ENCODE results near the gene STT3A.

Gene STT3A

DNA sequence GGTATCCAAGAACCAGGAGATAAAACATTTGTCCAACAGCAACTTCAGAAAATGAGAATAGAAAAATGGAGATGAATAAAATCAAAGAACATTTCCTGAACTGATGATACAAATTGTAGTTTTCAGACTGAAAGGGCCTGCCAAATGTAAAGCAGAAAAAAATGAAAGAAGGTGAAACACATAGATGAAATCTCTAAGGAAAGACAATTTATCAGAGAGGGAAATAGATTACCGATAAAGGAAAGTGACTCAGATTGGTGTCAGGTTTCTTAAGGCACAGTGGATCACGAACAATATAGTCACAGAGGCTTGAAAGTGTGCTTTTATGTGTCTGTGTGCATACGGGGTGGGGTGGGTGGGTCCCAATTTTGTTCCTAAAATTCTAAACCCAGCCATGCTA, 4.1 kb upstream of the STT3A start:
- no peak for DNase-seq (ENCODE audit: low read depth in 2 of 2)

DNA sequence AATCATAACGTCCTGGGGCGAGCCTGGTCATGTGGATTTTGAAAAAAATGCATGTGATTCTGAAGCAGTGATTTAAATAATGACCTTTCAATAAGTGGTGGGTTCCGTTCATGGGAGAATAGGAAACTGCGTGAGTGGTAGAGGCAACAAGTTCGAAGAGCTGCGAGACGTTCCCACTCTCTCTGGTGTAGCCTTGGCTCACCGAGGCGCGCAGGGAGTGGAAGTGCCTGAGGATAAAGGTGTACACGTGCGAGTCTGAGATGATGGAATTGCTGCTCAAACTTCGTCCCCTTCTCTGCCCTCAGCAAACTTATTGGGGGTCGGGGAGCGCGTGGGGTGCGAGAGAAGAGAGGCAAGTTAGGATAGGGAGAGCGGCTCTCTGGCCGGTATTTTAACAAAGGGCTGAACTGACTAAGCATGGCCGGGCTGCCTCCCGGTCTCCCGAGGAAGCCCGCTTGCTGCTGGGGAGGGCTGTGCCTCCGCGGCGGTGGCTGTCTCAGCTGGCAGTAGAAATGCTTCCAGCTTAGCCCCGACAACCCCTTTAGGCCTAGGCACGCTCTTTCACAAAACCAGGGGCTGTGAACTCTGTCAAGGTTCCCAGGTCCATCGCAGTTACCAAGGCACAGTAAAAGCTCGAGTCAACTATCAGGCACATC, 875 bp upstream of the STT3A start:
- peak; percentile 10 to 16 for DNase-seq (ENCODE audit: low read depth in 2 of 2)

DNA sequence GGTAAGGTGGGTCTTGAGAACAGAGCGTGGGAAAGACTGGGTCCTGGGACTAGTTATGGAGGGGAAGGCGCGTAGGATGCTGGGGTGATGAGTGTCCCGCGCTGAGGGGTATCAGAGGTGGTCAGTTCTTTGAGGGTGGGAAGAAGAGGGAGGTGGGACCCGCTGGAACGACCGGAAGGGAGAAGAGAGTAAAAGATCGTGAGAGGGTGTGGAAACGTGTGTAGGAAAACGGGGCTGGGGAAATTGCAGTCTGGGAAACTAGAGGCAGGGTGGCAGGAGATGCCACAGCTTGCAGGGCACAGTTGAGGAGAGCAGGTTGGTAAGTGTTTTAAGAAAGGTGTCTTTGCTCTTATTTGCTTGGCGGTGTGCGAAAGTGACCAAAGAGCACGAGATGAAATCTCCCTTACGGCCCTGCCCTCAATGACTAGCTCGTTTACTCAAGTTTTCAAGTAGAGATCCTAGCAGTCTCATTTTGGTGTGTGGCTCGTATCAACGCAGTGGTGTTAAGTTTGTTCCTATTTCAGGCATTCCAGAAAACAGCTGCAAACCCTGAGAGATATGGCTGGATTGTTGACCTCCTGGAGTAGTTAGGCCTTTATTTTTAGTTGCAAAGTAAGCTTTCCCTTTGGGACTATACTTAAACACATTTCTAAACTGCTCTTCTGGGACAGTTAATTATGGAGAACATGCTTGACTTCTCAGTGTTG, 615 bp downstream of the STT3A start:
- peak in 1 of 2 donors; percentile 6 for DNase-seq (ENCODE audit: low read depth in 2 of 2)

GRCh38 chr11:125594958-125595357, 2.3 kb downstream of the STT3A start:
- no peak for DNase-seq (ENCODE audit: low read depth in 2 of 2)

- no peak for DNase-seq (ENCODE audit: low read depth in 2 of 2)
These were observed 8.0 kb downstream of the STT3A start for GRCh38 chr11:125600663-125601062.

DNA sequence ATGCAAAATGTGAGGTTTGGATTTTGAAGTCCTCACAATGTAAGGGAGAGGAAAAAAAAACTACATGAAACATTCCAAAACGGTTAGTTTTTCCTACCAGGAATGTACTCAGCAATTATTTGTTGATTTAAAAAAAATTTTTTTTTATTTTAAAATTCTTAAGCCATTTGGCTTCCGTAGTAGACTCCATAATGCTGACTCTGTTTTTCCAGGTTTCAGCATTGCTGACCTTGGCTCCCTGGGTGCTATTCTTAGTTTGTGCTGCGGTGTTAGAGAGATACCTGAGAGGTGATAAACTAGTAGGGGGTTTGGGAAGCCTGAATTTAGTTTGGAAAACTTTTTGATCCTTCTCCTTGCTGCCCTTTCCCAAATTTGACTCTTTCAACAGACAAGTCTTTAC, 10.6 kb downstream of the STT3A start:
- no peak for DNase-seq (ENCODE audit: low read depth in 2 of 2)

- DNase-seq (ENCODE audit: low read depth in 2 of 2): no peak
These were observed 12.8 kb downstream of the STT3A start for GRCh38 chr11:125605417-125605816.

GRCh38 chr11:125609545-125609944, 16.9 kb downstream of the STT3A start:
- no peak for DNase-seq (ENCODE audit: low read depth in 2 of 2)

DNA sequence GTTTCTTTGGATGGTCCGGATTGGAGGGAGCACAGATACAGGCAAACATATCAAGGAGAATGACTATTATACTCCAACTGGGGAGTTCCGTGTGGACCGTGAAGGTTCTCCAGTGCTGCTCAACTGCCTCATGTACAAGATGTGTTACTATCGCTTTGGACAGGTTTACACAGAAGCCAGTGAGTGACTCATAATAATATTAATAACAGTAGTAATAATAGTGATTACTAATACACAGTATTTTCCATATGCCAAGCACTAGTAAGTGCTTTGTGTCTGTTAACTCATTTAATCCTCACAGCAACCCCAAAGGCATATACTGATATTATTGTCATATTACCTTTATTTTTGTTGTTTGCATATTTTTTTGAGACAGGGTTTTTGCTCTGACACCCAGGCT, 25.7 kb downstream of the STT3A start:
- no peak for DNase-seq (ENCODE audit: low read depth in 2 of 2)

GRCh38 chr11:125621995-125622394, 29.3 kb downstream of the STT3A start:
- DNase-seq (ENCODE audit: low read depth in 2 of 2): no peak

DNA sequence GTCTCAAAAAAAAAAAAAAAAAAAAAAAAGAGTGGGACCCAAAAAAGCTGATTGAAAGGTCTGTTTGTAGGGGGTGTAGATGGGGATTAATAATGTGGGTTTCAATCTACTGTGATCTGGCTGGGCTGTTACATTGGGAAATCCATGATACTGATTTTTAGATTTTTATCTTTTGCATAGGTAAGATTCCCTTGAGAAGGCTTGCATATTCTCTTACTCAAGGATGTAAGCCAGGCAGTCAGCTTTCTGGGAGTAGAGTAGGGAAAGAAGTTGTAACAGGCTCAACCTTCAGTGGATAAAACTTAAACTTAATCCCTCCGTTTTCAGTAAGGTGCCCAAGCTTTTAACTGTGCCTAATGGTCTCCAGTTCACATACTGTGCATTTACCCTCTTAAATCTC, 30.4 kb downstream of the STT3A start:
- DNase-seq (ENCODE audit: low read depth in 2 of 2): no peak

- no peak for DNase-seq (ENCODE audit: low read depth in 2 of 2)
These were observed 32.1 kb downstream of the STT3A start, which contains the start of gene CHEK1 for GRCh38 chr11:125624756-125625213. CHEK1 (plus strand) TSS chr11:125625163; CDS start chr11:125626769, 1,606 bp downstream.

DNA sequence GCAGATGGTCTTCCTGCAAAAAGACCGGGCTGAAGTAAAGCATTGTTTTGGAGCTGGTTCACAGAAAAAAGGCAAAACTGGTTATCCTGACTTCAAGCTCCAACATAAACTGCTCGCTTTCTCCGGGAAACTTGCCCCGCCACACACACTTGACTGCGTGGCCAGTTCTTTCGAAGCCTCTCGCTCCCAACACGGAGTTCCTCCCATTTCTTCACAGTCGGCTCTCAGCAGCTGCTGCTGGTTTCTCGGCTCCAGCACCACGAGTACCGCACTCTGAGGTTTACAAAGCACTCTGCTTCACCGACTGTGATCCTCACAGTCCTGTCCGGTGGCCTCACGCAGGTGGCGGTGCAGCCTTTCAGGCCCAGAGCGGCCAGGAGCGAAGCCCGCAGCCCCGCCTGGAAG, 32.6 kb downstream of the STT3A start:
- no peak for DNase-seq (ENCODE audit: low read depth in 2 of 2)

GRCh38 chr11:125625630-125626287, 33.1 kb downstream of the STT3A start:
- peak; percentile 79 to 81 for DNase-seq (ENCODE audit: low read depth in 2 of 2)

- peak in 1 of 2 donors; percentile 25 for DNase-seq (ENCODE audit: low read depth in 2 of 2)
These were observed 33.8 kb downstream of the STT3A start for GRCh38 chr11:125626288-125626950.

DNA sequence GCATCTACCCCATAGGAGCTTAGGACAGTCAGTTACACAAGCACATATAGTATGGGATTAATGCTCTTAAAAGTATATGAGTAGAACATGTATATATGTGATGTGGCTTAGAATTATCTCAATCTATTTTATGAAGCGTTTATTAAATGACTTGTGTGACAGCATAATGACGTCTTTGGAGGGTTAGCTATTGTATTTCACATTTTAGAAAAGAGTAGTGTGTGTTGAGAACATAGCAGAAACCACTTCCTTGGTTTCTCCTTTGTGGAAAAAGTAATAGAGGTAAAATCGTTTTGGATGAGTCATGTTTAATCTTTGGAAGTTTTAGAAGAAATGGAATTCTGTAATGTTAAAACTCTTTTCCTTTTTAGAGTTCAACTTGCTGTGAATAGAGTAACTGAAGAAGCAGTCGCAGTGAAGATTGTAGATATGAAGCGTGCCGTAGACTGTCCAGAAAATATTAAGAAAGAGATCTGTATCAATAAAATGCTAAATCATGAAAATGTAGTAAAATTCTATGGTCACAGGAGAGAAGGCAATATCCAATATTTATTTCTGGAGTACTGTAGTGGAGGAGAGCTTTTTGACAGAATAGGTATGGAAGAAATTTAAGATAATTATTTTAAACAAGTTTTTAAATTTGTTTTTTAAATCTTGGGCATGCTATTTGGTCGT, 34.7 kb downstream of the STT3A start:
- no peak for DNase-seq (ENCODE audit: low read depth in 2 of 2)

DNA sequence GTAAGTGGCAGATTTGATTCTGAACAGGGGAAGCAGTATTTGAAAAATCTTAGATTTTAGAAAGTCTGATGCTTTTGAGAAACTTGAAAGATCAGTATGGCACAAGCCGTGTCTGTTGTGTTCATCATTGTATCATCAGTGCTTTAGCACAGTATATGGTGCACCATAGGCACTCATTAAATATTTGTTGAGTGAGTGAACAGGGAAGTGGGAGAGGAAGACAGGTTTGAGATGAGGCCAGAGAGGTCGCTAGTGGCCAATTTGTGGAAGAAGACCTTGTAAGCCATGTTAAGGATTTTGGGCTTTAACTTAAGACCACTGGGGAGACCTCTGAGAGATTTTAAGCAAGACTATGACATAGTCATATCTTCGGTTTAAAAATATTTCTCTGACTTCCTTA, 45.2 kb downstream of the STT3A start:
- DNase-seq (ENCODE audit: low read depth in 2 of 2): no peak

- no peak for DNase-seq (ENCODE audit: low read depth in 2 of 2)
These were observed 45.7 kb downstream of the STT3A start for GRCh38 chr11:125638315-125638714.

DNA sequence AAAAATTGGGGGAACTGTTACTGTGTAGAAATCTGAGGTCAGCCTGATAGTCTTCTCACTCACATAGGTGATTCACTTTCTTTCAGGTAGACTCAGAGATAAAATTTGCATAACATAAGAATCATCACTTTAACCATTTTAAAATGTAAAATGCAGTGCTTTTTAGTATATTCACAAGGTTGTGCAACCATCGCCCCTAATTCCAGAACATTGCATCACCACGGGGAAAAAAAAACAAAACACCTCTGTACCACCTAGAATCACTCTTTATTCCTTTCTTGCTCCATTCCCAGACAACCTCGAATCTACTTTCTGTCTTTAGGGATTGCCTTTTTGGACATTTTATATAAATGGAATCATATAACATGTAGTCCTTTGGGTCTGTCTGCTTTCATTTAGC, 53.2 kb downstream of the STT3A start:
- DNase-seq (ENCODE audit: low read depth in 2 of 2): no peak

- no peak for DNase-seq (ENCODE audit: low read depth in 2 of 2)
These were observed 57.0 kb downstream of the STT3A start for GRCh38 chr11:125649465-125650166.

DNA sequence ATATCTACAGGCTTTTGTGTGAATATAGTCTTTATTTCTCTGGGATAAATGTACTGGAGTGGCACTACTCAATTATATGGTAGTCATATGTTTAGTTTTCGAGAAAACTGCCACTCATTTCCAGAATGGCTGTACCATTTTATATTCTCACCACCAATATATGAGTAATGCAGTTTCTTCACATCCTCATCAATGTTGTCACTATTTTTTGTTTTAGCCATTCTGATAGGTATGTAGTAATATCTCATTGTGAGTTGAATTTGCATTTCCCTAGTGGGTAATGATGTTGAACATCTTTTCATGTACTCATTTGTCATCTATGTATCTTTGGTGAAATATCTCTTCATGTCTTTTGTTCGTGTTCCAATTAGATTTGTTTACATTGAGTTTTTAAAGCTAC, 70.0 kb downstream of the STT3A start:
- DNase-seq (ENCODE audit: low read depth in 2 of 2): no peak
